Chondrocyte (in vitro differentiated cells): ENCODE data around the gene ELMO1. TPM values are rescaled to one million over a fixed set of nuclear protein-coding genes. Genes with fewer than 3 reads are reported as not detected.

ENCODE experiments used
- DNase-seq: peaks from one replicate; pipeline ENCODE4 v3.0.0; 2021; ENCODE audit warnings: mixed read lengths, low spot score
- H3K27ac Mint-ChIP-seq: one replicate; pipeline ENCODE4 v1.8.0; 2021; ENCODE audit warnings: mild to moderate bottlenecking, moderate library complexity, mixed read lengths; ENCODE audit not compliant: unreplicated experiment
- H3K27me3 Mint-ChIP-seq: 2 replicates; pipeline ENCODE4 v1.8.0; 2021; ENCODE audit warnings: low read depth, mixed read lengths
- H3K36me3 Mint-ChIP-seq: 2 replicates; pipeline ENCODE4 v1.8.0; 2021; ENCODE audit warnings: low read depth, mixed read lengths
- H3K4me1 Mint-ChIP-seq: 2 replicates; pipeline ENCODE4 v1.8.0; 2021; ENCODE audit warnings: low read depth, mild to moderate bottlenecking, mixed read lengths
- H3K4me3 Mint-ChIP-seq: one replicate; pipeline ENCODE4 v1.8.0; 2021; ENCODE audit warnings: mild to moderate bottlenecking, moderate library complexity, mixed read lengths; ENCODE audit not compliant: unreplicated experiment
- H3K9me3 Mint-ChIP-seq: 2 replicates; pipeline ENCODE4 v1.8.0; 2021; ENCODE audit warnings: low read depth, mixed read lengths
- CTCF ChIP-seq: fragments of 200-600 bp; sonication (generic); IDR thresholded peaks from 2 replicates; pipeline ENCODE4 v1.5.0; 2021; ENCODE audit warnings: antibody characterized with exemption, mild to moderate bottlenecking, moderate library complexity
- total RNA-seq: library from RNA; stranded (reverse); gene quantifications from 3 replicates; pipeline ENCODE4 v1.2.1, GENCODE V29; 2021

The ELMO1 gene
- total RNA-seq, 1 donor from 2014 or later = 0.42 TPM

GRCh38 chr7:37040330-37040729, 408.3 kb downstream of the ELMO1 start:
- no peak for DNase-seq
- Mint-ChIP-seq H3K27me3 (no peaks in the 10 kb centered on the region), H3K36me3 (no peaks in the 10 kb centered on the region), H3K4me1 (no peaks in the 10 kb centered on the region), H3K27ac (no peak overlapping the region), H3K9me3 (peaks cover 6% of the 10 kb centered on the region), H3K4me3 (no peak overlapping the region)
- no peak for TF ChIP-seq CTCF

- peaks cover 9% of the 10 kb centered on the region for H3K9me3 Mint-ChIP-seq
- no peak for DNase-seq
- H3K4me3 Mint-ChIP-seq = no peak overlapping the region
- no peaks in the 10 kb centered on the region for H3K27me3 Mint-ChIP-seq
- TF ChIP-seq CTCF = no peak
- H3K4me1 Mint-ChIP-seq = no peaks in the 10 kb centered on the region
- H3K36me3 Mint-ChIP-seq = no peaks in the 10 kb centered on the region
- no peak overlapping the region for H3K27ac Mint-ChIP-seq
Measured at GRCh38 chr7:37039131-37039749, 409.4 kb downstream of the ELMO1 start.

GRCh38 chr7:37038706-37039105, 410.0 kb downstream of the ELMO1 start:
- H3K4me3 Mint-ChIP-seq = no peak overlapping the region
- no peaks in the 10 kb centered on the region for H3K27me3 Mint-ChIP-seq
- no peak for DNase-seq
- peaks cover 4% of the 10 kb centered on the region for H3K4me1 Mint-ChIP-seq
- H3K36me3 Mint-ChIP-seq = no peaks in the 10 kb centered on the region
- H3K27ac Mint-ChIP-seq = no peak overlapping the region
- H3K9me3 Mint-ChIP-seq = peaks cover 9% of the 10 kb centered on the region
- no peak for TF ChIP-seq CTCF

- H3K36me3 Mint-ChIP-seq = no peaks in the 10 kb centered on the region
- H3K4me3 Mint-ChIP-seq = no peak overlapping the region
Measured at GRCh38 chr7:37037286-37037685, 411.4 kb downstream of the ELMO1 start.

GRCh38 chr7:37035631-37036030, 413.0 kb downstream of the ELMO1 start:
- DNase-seq = no peak
- Mint-ChIP-seq H3K27me3 (no peaks in the 10 kb centered on the region), H3K4me1 (peaks cover 34% of the 10 kb centered on the region), H3K27ac (no peak overlapping the region), H3K9me3 (peaks cover 9% of the 10 kb centered on the region), H3K4me3 (no peak overlapping the region), H3K36me3 (no peaks in the 10 kb centered on the region)
- TF ChIP-seq CTCF = no peak

More at GRCh38 chr7:37037286-37037685, 411.4 kb downstream of the ELMO1 start:
- H3K4me1 Mint-ChIP-seq = peaks cover 17% of the 10 kb centered on the region
- no peak for TF ChIP-seq CTCF
- no peak for DNase-seq
- H3K27me3 Mint-ChIP-seq = no peaks in the 10 kb centered on the region
- no peak overlapping the region for H3K27ac Mint-ChIP-seq
- peaks cover 9% of the 10 kb centered on the region for H3K9me3 Mint-ChIP-seq
